HG03066 (cell line): ENCODE data around the gene C19orf12.

Source experiments
- ATAC-seq: cut with Tn5 transposase; IDR thresholded peaks from one replicate; pipeline ENCODE4 v1.9.1; 2021; ENCODE audit warnings: low read depth; ENCODE audit not compliant: unreplicated experiment

Gene C19orf12

DNA sequence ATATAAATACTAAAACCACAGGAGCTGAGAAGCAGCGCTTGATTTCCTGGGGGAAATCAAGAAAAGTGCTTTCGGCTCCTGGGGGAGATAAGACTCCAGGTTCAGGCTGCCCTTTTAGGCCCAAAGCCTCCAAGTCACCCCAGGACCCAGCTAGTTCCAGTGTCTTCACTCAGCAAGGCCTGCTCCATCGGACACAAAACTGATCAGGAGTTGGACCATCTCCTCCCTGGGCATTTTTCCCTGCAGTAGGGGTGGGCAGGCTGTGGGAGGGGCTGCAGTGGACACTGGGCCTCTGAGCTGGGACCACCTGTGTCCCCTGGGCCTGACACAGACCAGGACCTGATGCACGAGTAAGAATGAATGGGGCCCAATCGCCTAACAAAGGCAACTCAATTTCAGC, 15.2 kb downstream of the C19orf12 start:
- no peak for ATAC-seq

- no peak for ATAC-seq
Measured at GRCh38 chr19:29697523-29698261, 17.4 kb downstream of the C19orf12 start.

GRCh38 chr19:29696565-29696846, 18.6 kb downstream of the C19orf12 start:
- ATAC-seq, result no peak

DNA sequence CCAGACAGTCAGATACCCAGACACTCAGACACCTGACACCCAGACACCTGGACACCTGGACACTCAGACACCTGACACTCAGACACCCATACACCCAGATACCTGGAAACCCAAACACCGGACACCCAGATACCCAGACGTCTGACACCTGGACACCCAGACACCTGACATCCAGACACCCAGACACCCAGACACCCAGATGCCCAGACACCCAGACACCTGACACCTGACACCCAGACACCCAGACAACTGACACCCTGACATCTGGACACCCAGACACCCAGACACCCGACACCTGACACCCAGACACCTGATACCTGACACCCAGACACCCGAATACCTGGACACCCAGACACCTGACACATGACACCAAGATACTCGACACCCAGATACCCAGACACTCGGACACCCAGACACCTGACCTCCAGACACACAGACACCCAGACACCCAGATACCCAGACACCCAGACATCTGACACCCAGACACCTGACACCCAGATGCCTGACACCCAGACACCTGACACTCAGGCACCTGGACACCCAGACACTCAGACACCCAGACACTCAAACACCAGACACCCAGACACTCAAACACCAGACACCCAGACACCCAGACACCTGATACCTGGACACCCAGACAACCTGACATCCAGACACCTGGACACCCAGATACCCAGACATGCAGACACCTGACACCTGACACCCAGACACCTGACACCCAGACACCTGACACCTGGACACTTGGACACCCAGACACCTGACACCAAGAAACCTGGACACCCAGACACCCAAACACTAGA, 19.1 kb downstream of the C19orf12 start:
- no peak for ATAC-seq

GRCh38 chr19:29694669-29695627, 20.1 kb downstream of the C19orf12 start:
- peak; percentile 79 for ATAC-seq

DNA sequence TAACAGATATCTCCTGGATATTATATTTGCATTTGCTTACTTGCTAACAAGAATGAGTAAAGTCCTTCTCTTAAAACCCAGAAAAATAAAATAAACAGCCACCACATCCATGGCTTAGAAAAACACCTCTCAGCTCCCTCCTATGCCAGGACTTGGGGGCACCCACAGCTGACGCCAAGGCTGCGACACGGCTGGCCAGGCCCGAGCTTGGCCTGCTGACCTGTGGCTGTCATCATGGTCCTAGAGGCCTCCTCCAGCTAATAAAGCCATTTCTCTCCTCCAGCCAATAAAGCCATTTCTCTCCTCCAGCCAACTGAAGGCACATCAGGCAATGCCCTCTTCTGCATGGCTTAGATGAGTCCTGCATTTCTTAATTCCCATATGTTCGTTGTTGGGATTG, 20.9 kb downstream of the C19orf12 start:
- no peak for ATAC-seq

DNA sequence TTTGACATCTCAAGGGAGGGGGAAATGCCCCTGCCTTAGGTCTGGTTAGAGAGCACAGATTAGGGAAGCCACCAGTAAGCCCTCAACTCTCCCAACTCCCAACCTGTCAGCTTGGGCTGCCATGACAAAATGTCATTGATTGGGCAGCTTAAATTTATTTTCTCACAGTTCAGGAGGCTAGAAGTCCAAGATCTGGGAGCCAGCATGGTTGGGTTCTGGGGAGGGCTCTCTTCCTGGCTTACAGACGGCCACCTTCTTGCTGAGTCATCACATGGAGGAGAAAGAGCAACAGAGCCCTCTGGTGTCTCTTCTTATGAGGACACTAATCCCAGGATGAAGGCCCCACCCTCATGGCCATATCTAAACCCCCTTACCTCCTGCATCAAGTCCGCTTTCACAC, 24.2 kb downstream of the C19orf12 start:
- no peak for ATAC-seq

DNA sequence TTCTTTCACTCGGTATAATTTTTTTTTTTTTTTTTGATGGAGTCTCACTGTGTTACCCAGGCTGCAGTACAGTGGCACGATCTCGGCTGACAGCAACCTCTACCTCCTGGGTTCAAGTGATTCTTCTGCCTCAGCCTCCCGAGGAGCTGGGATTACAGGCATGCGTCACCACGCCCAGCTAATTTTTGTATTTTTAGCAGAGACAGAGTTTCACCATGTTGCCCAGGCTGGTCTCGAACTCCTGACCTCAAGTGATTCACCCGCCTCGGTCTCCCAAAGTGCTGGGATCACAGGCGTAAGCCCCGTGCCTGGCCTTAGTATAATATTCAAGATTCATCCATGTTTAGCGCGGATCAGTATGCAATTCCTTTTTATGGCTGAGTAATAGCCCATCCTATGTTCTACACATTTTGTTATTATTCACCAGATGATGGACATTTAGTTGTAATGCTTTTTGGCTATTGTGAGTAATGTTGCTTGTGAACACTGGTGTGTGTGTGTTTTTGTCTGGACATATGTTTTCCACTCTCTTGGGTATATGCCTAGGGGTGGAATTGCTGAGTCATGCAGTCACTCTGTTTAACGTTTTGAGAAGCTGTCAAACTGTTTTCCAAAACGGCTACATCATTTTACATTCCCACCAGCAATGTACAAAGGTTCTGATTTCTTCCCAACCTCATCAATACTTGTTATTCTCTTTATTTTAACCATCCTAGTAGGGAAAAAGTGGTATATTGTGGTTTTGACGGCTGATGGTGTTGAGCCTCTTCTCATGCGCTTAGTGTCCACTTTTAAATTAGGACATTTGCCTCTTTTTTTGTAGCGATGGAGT, 26.9 kb downstream of the C19orf12 start:
- no peak for ATAC-seq

DNA sequence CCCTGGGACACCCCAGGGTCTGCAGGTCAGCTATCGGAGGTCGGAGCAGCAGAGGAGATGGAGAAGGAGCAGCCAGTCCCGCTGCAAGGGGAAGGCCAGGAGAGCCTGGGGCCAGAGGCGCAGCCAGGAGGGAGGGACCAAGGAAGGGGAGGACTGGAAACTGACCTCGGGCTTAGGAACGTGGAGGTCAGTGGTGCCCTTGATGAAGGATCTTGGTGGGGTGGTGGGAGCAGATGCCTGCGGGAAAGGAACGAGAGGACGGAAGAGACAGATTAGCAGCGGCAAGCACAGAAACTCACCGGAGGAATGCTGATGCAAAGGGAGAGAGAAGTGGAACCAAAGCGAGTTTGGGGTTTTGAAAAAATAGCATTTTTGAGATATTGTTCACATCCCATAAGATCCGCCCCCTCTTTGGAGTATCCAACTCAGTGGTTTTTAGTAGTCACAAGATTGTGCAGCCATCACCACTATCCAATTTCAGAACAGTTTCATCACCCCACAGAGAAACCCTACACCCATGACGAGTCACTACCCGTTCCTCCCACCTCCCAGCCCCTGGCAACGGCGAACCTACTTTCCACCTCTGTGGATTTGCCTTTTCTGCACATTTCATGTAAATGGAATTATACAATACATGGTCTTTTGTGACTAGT, 27.7 kb downstream of the C19orf12 start:
- no peak for ATAC-seq

DNA sequence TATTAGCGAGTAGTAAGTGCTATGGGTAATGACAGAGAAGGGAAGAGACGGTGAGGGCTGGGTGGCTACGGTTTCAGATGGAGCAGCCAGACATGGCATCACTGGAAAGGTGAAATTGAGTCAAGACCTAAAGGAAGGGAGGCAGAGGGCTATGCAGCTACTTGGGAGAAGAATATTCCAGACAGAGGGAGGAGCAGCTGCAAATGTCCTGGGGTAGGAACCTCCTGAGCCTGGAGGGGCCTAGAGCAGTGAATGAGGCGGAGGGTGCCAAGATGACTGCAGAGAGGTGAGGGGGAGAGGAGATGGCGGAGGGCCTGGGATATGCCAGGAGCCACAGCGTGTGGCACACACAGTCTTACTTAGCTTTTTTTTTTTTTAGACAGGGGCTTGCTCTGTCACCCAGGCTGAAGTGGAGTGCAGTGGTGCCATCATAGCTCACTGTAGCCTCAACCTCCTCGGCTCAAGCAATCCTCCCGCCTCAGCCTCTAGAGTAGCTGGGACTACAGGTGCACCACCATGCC, 28.7 kb downstream of the C19orf12 start:
- no peak for ATAC-seq

DNA sequence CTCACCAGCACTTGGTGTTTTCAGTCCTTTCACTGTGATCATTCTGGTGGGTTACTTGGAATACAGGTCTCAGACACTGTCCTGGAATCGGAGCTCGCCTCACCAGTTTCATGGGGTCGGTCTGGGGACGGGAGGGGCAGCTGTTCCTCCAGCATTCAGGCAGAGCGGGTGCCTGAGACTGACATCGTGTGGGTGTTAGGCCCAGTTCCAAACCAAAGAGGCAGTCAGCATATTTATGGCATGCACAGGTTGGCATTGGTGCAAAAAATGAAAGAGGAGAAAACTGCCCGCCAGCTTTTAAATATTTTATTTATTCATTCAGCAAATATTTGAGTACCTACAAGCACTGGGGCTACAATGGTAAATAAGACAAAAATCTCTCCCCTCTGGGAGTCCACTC, 29.7 kb downstream of the C19orf12 start:
- no peak for ATAC-seq

GRCh38 chr19:29683009-29683408, 32.1 kb downstream of the C19orf12 start:
- ATAC-seq, result no peak

DNA sequence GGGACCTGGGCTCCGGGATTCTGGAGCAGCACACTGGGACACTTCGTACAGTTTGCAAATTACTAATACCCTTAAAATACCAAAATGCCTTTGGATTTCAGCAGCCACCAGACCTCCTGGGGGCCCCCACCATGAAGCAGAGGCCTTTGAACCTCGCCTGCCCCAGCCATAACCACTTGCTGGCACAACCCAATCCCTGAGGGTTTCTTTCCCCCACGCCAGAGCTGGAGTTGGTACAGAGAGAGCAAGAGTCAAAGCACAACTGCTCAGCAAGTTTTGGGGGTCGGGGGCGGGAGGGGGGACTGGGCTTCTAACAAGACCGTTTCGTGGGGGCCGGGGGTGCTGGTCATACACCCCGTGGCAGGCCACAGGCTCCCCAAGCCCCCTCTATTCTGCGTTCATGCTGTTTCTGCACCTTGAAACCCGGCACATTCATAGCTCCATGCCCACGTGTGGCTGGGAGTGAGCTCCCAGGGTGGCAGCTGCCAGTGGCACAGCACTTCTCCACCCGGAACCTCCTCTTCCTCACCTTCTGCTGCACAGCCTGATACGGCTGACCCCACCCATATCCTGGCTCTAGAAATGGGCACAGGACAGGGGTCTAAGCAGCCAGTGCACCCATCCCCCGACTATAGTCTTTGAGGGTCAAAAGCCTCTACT, 32.7 kb downstream of the C19orf12 start:
- no peak for ATAC-seq

- ATAC-seq, result no peak
Measured at GRCh38 chr19:29681422-29682235, 33.4 kb downstream of the C19orf12 start.

- ATAC-seq, result no peak
Measured at GRCh38 chr19:29680937-29681336, 34.1 kb downstream of the C19orf12 start.

DNA sequence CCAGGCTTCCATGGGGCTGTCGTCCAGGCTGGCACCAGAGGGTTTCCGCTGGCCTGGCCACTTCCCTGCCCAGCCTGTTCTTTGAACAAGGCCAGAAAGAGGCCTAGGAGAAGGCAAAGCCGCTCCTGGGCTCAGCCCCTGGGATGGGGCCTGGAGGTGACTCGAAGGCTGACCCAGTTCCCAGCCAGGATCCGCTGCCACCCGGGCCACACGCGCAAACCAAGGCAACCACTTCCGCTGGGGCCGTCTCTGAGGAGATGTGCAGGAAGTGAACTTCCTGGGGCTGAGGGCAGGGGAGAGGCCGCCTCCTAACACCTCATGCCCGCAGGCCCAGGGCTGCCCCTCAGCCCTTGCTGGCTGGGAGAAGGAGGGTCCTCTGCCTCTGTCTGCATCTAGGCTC, 34.6 kb downstream of the C19orf12 start:
- ATAC-seq, result no peak

DNA sequence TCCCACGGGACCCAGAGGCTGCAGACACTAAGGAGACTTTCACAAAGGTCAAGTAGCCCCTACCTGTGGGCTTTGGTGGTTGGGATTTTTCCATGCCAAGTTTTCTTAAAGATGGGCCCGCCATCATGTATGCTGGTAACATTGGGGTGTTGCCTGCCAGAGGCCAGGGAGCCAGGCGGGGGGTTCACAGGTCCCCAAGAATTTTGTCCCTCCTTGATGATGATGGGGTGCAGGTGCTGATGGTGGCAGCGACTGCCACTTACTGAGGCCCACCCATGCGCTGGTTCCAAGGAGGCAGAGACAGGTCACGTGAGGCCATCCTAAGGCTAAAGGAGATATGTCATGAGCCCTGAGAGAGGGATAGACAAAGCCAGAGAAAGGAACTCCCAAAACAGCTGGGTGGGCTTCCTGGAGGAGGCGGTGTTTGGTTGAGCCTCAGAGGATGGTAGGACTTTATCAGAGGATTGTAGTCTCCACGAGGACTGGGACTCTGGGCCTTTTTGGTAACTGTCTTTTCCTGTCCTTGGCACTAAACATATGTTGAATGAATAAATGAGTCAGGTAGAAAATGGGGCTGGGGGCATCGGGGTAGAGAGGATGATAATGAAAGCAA, 35.4 kb downstream of the C19orf12 start:
- no peak for ATAC-seq
